ENCODE measurements around the gene GDF7. TPM values are rescaled to one million over a fixed set of nuclear protein-coding genes. Genes with fewer than 3 reads are reported as not detected.

Gene GDF7
- total and polyA plus RNA-seq, 2 of the 8 experiments (the other 6 are each of a cell fraction or from before 2014, with no cell fraction given): 0.04 to 0.06 TPM

- TF ChIP-seq SUZ12 (IDR thresholded peaks at IDR 0.05; ENCODE audit: low read length): no peak
- TF ChIP-seq HDAC6 (IDR thresholded peaks at IDR 0.05; ENCODE audit: low read depth, low read length): no peak
Measured at GRCh38 chr2:20633001-20633400, 33.9 kb upstream of the GDF7 start (continued).

Measured in H1 (cell line).